ENCODE results near the gene MCTP2. TPM values are rescaled to one million over a fixed set of nuclear protein-coding genes. Genes with fewer than 3 reads are reported as not detected.

Gene MCTP2
- total and polyA plus RNA-seq, 2 of the 8 experiments (the other 6 are each of a cell fraction or from before 2014, with no cell fraction given): 3.4 to 4.5 TPM

GRCh38 chr15:94370206-94370935 lies 139.0 kb downstream of the MCTP2 start:
- Histone ChIP-seq H4K20me1 (replicated peaks in 1 of 2; ENCODE audit: control insufficient read depth in 1 of 2, insufficient read depth in 2 of 2, low read length in 2 of 2) (no peaks in the 10 kb centered on the region), H3K27me3 (replicated peaks in 1 of 4; ENCODE audit: control insufficient read depth in 3 of 4, extremely low read depth in 1 of 4, insufficient read depth in 3 of 4, low read length in 3 of 4) (no peaks in the 10 kb centered on the region), H3K4me2 (ENCODE audit: insufficient read depth in 1 of 2, low read depth in 2 of 2, low read length in 2 of 2) (no peak overlapping the region), H3K9ac (replicated peaks in 1 of 4; ENCODE audit: extremely low read depth in 1 of 4, low read depth in 3 of 4, low read length in 3 of 4) (no peak overlapping the region), H2AFZ (ENCODE audit: low read length) (no peak overlapping the region), H2BK120ac (replicated peaks; ENCODE audit: low read depth, low read length) (no peak overlapping the region), H3K56ac (replicated peaks; ENCODE audit: insufficient read length, low read depth, low read length) (no peak overlapping the region), H3K4ac (replicated peaks; ENCODE audit: insufficient read length, low read depth, low read length) (no peak overlapping the region), H4K8ac (ENCODE audit: extremely low read depth, insufficient read depth, low read length) (no peak overlapping the region), H3K18ac (ENCODE audit: extremely low read depth, low read length) (no peak overlapping the region), H3K4me3 (ENCODE audit: extremely low read depth in 1 of 4, insufficient read depth in 2 of 4, low read depth in 3 of 4, low read length in 4 of 4) (no peak overlapping the region), H2BK20ac (ENCODE audit: low read length) (no peak overlapping the region), H3K9me3 (ENCODE audit: insufficient read depth in 2 of 2, low read depth in 1 of 2, low read length in 1 of 2) (no peaks in the 10 kb centered on the region), H4K5ac (ENCODE audit: insufficient read length, low read depth, low read length) (no peak overlapping the region), H3K14ac (ENCODE audit: insufficient read length) (no peak overlapping the region), H3K79me1 (ENCODE audit: low read depth, low read length) (no peaks in the 10 kb centered on the region), H3K4me1 (replicated peaks in 1 of 4; ENCODE audit: control insufficient read depth in 3 of 4, insufficient read depth in 4 of 4, low read length in 3 of 4) (no peaks in the 10 kb centered on the region), H2BK5ac (ENCODE audit: low read depth, low read length) (no peak overlapping the region), H3K23me2 (ENCODE audit: low read depth, low read length) (no peaks in the 10 kb centered on the region), H3K36me3 (ENCODE audit: control insufficient read depth in 2 of 4, insufficient read depth in 4 of 4, low read length in 3 of 4) (no peaks in the 10 kb centered on the region), H3K23ac (ENCODE audit: insufficient read length) (no peak overlapping the region), H2BK12ac (ENCODE audit: low read depth, low read length) (0 out of 2 replicates have a peak overlapping the region, but pooled peaks have one; percentile 31), H3K27ac (ENCODE audit: low read depth, low read length) (no peak overlapping the region), H2AK5ac (ENCODE audit: low read depth, low read length) (no peak overlapping the region), H2BK15ac (ENCODE audit: low read length) (no peak overlapping the region), H3K79me2 (ENCODE audit: control insufficient read depth in 1 of 2, insufficient read depth in 2 of 2, low read length in 2 of 2) (no peaks in the 10 kb centered on the region), H4K91ac (replicated peaks; ENCODE audit: insufficient read length, low read length) (no peak overlapping the region)
- ChIA-PET CTCF (ENCODE audit: partially characterized antibody) (interaction anchor here (0.6 to 2.1 kb wide), 3 partner anchors 16 to 47 kb away, joined by 3 to 7 read pairs (median 3); no protein-coding TSS in a partner anchor), POLR2A (ENCODE audit: partially characterized antibody) (no interaction called here)
- FAIRE-seq (no peak), DNase-seq (ENCODE audit: low read depth in 1 of 2, low spot score in 2 of 2) (no peak)
- WGBS, 2 experiments (ENCODE audit: extremely low coverage in 1 of 2, insufficient coverage in 1 of 2, insufficient read length in 1 of 2, insufficient replicate concordance in 2 of 2, low coverage in 1 of 2, low lambda C conversion rate in 2 of 2, missing lambda C conversion rate in 1 of 2): 86% methylated on average over 10 of the region's 10 CpGs; no CpG with 5 or more reads in 1 of the 2 experiments
- no peak for TF ChIP-seq RXRA (IDR thresholded peaks at IDR 0.05; ENCODE audit: insufficient read depth, low read depth, low read length)
- no peak for TF ChIP-seq PHF8 (conservative IDR thresholded peaks at IDR 0.05; ENCODE audit: low read depth, low read length)
- TF ChIP-seq CEBPB (IDR thresholded peaks at IDR 0.05; ENCODE audit: low read depth, low read length): no peak
- TF ChIP-seq GTF2F1 (IDR thresholded peaks at IDR 0.05; ENCODE audit: borderline replicate concordance, low read depth, low read length): no peak
- TF ChIP-seq E2F6 (IDR thresholded peaks at IDR 0.05): no peak
- TF ChIP-seq ATF2 (IDR thresholded peaks at IDR 0.05; ENCODE audit: low read length): no peak
- no peak for TF ChIP-seq TEAD4 (IDR thresholded peaks at IDR 0.05; ENCODE audit: low read depth, low read length)
- TF ChIP-seq TAF1 (IDR thresholded peaks at IDR 0.05; ENCODE audit: low read depth, low read length): no peak
